Measurements from ENCODE around the gene ITPRIP. TPM values are rescaled to one million over a fixed set of nuclear protein-coding genes. Genes with fewer than 3 reads are reported as not detected.

Gene ITPRIP
- total and polyA plus RNA-seq, 2 of the 8 experiments (the other 6 are each of a cell fraction or from before 2014, with no cell fraction given): 15.3 to 16.9 TPM

DNA sequence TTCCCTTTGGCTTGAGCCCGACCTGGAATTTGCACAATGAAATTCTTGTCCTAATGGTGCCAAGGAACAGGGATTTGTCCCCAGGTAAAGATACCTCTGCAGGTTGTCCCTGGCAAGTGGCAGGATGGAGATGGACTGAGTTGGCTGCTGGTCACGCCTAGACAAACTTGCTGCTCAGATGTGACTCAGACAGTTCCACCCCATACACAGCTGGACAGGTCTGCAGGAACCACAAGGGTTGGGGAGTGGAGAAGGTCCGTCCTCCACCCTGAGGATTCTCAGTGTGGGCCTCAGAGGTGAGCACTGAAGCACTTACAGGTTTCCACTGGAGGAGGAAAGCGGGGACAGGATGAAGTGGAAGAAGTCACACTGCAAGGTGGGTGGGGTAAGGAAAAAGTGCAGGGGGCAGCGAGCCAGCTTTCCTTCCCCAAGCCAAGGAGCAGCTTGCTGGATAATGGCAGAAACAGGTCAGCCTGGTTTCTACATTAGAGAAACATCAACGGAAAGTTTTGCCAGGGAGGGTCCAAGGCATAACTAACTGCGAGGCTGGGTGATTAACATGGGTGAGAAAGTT lies 20.5 kb downstream of the ITPRIP start:
- FAIRE-seq: no peak
- peak overlapping the region; percentile 9 to 27; a peak in 1 of 4 replicates for H3K4me2 ChIP-seq (ENCODE audit: insufficient read depth in 1 of 2, low read depth in 2 of 2, low read length in 2 of 2)
- POLR2A ChIA-PET (ENCODE audit: partially characterized antibody): interaction anchor here (1.2 to 5.1 kb wide), 3 partner anchors 11 to 30 kb away, joined by 3 to 23 read pairs (median 3); partner anchors contain the start of gene ITPRIP

More for the DNA sequence above, 20.5 kb downstream of the ITPRIP start:
- Histone ChIP-seq H4K91ac (replicated peaks; ENCODE audit: insufficient read length, low read length) (peak overlapping the region; percentile 26), H2BK12ac (ENCODE audit: low read depth, low read length) (peak overlapping the region; percentile 85; the same call in 1 of the 2 replicates), H3K4me3 (ENCODE audit: extremely low read depth in 1 of 4, insufficient read depth in 2 of 4, low read depth in 3 of 4, low read length in 4 of 4) (no peak overlapping the region), H2BK20ac (ENCODE audit: low read length) (no peak overlapping the region), H3K23ac (ENCODE audit: insufficient read length) (no peak overlapping the region), H2BK5ac (ENCODE audit: low read depth, low read length) (peak overlapping the region; percentile 3; the same call in 1 of the 2 replicates), H3K79me2 (ENCODE audit: control insufficient read depth in 1 of 2, insufficient read depth in 2 of 2, low read length in 2 of 2) (peaks cover 0 to 72% of the 10 kb centered on the region in 2 experiments; a peak in 3 of 4 replicates), H4K20me1 (replicated peaks in 1 of 2; ENCODE audit: control insufficient read depth in 1 of 2, insufficient read depth in 2 of 2, low read length in 2 of 2) (peaks cover 7 to 22% of the 10 kb centered on the region in 2 experiments), H3K79me1 (ENCODE audit: low read depth, low read length) (peaks cover 42% of the 10 kb centered on the region), H4K8ac (ENCODE audit: extremely low read depth, insufficient read depth, low read length) (no peak overlapping the region), H3K14ac (ENCODE audit: insufficient read length) (no peak overlapping the region), H4K5ac (ENCODE audit: insufficient read length, low read depth, low read length) (no peak overlapping the region), H2AK5ac (ENCODE audit: low read depth, low read length) (no peak overlapping the region), H3K23me2 (ENCODE audit: low read depth, low read length) (no peaks in the 10 kb centered on the region), H3K4me1 (replicated peaks in 1 of 4; ENCODE audit: control insufficient read depth in 3 of 4, insufficient read depth in 4 of 4, low read length in 3 of 4) (peaks cover 1 to 34% (median 28%) of the 10 kb centered on the region in 4 experiments), H3K36me3 (ENCODE audit: control insufficient read depth in 2 of 4, insufficient read depth in 4 of 4, low read length in 3 of 4) (peaks cover 13 to 29% (median 23%) of the 10 kb centered on the region in 4 experiments), H3K18ac (ENCODE audit: extremely low read depth, low read length) (no peak overlapping the region), H3K27me3 (replicated peaks in 1 of 4; ENCODE audit: control insufficient read depth in 3 of 4, extremely low read depth in 1 of 4, insufficient read depth in 3 of 4, low read length in 3 of 4) (no peaks in the 10 kb centered on the region), H3K4ac (replicated peaks; ENCODE audit: insufficient read length, low read depth, low read length) (peak overlapping the region; percentile 39), H2AFZ (ENCODE audit: low read length) (no peak overlapping the region), H3K9ac (replicated peaks in 1 of 4; ENCODE audit: extremely low read depth in 1 of 4, low read depth in 3 of 4, low read length in 3 of 4) (no peak overlapping the region), H3K9me3 (ENCODE audit: insufficient read depth in 2 of 2, low read depth in 1 of 2, low read length in 1 of 2) (no peaks in the 10 kb centered on the region), H3K56ac (replicated peaks; ENCODE audit: insufficient read length, low read depth, low read length) (no peak overlapping the region), H3K27ac (ENCODE audit: low read depth, low read length) (no peak overlapping the region), H2BK120ac (replicated peaks; ENCODE audit: low read depth, low read length) (no peak overlapping the region), H2BK15ac (ENCODE audit: low read length) (peak overlapping the region; percentile 95; the same call in 1 of the 2 replicates)
- 85% methylated on average over 7 of the region's 7 CpGs; no CpG with 5 or more reads in 1 of the 2 experiments for WGBS, 2 experiments (ENCODE audit: extremely low coverage in 1 of 2, insufficient coverage in 1 of 2, insufficient read length in 1 of 2, insufficient replicate concordance in 2 of 2, low coverage in 1 of 2, low lambda C conversion rate in 2 of 2, missing lambda C conversion rate in 1 of 2)
- no peak for DNase-seq (ENCODE audit: low read depth in 1 of 2, low spot score in 2 of 2)
- TF ChIP-seq RAD21 (IDR thresholded peaks at IDR 0.05 in 1 of 2, conservative IDR thresholded peaks at IDR 0.05 in 1 of 2; ENCODE audit: low read depth in 2 of 2, low read length in 2 of 2) (peak in 1 of 2 experiments; percentile 9; a peak in 1 of 4 replicates), CEBPB (IDR thresholded peaks at IDR 0.05; ENCODE audit: low read depth, low read length) (no peak), RBBP5 (IDR thresholded peaks at IDR 0.05; ENCODE audit: borderline replicate concordance, low read depth, low read length) (no peak), BRCA1 (IDR thresholded peaks at IDR 0.05; ENCODE audit: low read depth, low read length) (no peak), CHD1 (IDR thresholded peaks at IDR 0.05; ENCODE audit: low read depth, low read length) (no peak), TAF1 (IDR thresholded peaks at IDR 0.05; ENCODE audit: low read depth, low read length) (no peak), KDM5A (IDR thresholded peaks at IDR 0.05; ENCODE audit: low read length) (no peak)
- CTCF ChIA-PET (ENCODE audit: partially characterized antibody): interaction anchor here (0.9 to 18.5 kb wide), 8 partner anchors 9 to 43 kb away, joined by 3 to 331 read pairs (median 14); partner anchors contain the start of genes CFAP58 and ITPRIP

Data from H1 (cell line).